Cortex of kidney (tissue), 1 donor: ENCODE data around the gene PRPF38B.
"Not testable (repeated sequence)": the region's sequence is repeated elsewhere in the genome, so short reads cannot be mapped to it uniquely, and the experiment has no call there.

Source experiments
- DNase-seq: peaks from one replicate; lab custom pipeline; 2025; lab: John Stamatoyannopoulos, UW

The PRPF38B gene, protein sequence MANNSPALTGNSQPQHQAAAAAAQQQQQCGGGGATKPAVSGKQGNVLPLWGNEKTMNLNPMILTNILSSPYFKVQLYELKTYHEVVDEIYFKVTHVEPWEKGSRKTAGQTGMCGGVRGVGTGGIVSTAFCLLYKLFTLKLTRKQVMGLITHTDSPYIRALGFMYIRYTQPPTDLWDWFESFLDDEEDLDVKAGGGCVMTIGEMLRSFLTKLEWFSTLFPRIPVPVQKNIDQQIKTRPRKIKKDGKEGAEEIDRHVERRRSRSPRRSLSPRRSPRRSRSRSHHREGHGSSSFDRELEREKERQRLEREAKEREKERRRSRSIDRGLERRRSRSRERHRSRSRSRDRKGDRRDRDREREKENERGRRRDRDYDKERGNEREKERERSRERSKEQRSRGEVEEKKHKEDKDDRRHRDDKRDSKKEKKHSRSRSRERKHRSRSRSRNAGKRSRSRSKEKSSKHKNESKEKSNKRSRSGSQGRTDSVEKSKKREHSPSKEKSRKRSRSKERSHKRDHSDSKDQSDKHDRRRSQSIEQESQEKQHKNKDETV

DNA sequence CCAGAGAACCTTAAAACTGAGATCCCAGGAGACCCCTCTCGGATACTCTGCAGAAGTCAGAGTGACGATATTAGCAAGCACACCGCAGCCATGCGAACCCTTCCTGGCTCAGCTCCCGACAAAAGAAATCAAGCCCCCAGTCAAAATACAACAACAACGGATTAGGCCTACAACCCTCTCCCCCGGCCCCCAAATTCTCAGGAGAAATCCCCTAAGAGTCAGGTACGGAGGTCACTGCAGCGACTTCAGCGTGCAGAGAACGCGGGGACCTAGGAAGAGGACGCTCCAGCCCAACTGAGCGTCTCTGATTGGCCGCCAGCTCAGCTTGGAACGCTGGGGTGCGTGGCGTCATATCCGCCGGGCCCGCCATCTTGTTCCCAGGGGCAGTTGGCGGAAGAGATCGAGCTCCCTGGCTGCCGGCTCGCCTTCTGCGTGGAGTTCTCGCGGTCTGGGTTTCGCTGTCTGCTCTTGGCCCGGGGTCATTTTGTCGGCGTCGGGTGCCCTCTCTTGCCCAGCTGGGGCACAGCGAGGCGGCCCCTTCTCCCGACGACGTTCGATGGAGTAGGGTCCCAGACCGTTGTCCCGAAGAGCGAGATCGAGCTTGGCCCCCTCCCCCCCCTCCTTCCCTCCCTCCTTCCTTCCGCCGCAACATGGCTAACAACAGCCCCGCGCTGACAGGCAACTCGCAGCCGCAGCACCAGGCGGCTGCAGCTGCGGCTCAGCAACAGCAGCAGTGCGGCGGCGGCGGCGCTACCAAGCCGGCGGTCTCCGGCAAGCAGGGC is at the start of gene PRPF38B:
PRPF38B (plus strand) TSS at position 369 of the 782 bp plus-strand sequence; CDS start at position 651, 282 bp downstream.
- peak; percentile 74 for DNase-seq

DNA sequence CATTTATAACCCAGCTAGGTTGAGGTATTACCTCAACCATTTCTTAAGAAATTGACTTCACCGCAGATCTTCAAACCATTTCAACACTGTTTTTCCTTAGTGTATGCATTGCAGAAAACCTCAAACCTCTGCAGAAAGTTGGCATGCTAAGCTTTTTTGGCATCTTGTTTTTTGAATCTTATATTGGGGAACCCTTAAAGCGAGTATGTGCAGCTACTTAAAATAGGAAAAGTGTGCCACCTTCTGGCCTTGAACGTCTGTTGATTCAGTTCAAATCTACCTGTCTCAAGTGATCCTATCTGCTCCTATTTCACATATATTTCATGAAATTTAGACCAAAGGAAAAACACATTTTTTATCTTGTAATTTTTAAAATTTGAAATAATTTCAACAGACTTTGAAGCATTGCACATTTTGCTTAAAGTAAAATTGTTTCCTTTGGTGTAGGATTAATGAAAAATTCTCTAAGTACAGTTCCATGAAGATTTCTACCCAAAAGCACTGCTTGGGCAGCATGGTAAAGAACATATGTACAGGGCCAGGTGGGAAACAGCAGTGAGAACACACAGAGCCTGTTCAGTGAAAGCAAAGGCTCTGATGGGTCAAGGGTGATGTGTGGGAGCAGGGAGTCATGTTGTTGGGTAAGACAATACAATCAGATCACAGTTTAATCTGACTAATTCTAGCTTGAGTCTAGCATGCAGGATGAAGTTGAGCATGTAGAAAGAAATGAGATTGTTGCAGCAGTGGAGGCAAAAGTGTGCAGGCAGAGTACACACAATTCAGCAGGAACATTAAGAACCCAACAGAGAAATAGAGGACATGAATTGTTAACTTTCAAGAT is 48.4 kb upstream of the PRPF38B start:
- no peak for DNase-seq

DNA sequence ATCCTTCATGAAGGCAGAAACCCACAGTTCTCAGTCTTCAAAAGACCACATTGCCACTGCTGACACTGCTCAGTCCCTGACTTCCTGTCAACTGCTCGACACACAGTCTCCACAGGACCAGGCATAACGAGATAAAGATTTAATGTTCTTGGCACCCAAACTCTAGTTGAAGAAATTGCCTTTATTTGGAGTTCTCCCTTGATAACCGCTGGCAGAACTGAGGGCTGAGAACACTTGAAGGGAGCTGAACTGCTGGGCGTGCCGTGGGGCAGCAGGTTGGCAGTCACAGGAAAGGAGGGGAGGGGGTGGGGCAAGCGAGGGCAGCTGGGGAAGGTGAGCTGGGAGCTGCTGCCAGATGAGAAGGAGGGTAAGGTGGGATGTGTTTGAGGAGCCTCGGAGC is 47.1 kb upstream of the PRPF38B start:
- no peak for DNase-seq

GRCh38 chr1:108645564-108646184 is 46.4 kb upstream of the PRPF38B start:
- DNase-seq: no peak

DNA sequence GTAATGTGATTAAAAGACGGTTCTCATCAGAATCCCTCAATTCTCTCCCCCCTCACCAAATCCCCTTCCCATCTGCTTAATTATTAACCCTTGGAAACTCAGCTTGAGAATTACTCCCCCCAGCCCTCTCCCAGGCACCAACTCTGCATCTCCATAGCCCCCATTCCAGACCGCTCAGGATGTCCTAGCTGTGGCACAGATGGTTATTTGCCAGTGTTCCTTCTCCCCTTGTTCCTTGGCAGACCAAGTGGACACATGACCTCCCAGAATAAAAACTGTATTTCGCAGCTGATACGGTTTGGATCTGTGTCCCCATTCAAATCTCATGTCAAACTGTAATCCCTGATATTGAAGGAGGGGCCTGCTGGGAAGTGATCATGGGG is 45.9 kb upstream of the PRPF38B start:
- DNase-seq: no peak

GRCh38 chr1:108646648-108647269 is 45.4 kb upstream of the PRPF38B start:
- DNase-seq: no peak

- no peak for DNase-seq
These were observed 38.5 kb upstream of the PRPF38B start for GRCh38 chr1:108653431-108654105.

DNA sequence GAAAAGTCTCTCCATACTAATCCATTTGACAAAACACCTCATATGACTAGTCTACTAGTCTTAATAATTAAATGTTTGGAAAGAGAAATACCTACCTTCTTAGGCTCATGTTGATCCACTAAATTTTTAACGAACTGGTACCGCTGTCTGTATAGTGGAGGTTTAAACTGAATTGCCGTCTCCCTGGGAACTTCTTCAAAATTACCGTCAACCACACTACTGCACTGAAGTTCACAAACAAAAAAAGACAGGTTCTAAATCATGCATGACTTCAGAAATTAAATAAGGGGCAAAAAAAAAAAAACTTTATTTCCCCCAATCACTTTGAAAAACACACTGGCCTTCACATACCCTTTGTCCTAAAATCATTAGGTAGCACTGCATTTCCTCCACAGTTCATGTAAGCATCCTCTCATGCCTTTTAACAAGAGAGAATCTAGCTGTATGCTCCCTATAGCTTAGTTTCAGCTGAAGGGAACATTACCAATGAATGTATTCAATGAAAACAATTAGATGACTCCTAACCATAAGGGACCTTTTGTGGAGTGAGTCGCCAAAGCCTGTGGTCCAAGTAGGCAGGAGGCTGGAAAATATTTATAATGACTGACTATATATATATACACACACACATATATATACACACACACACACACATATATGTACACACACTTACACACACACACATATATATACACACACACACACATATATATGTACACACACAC is 34.6 kb upstream of the PRPF38B start:
- no peak for DNase-seq

GRCh38 chr1:108661030-108661609 is 31.0 kb upstream of the PRPF38B start, which contains the start of gene HENMT1:
Gene HENMT1, minus strand, starts transcription at chr1:108661093. Its CDS starts 1,209 bp downstream, at chr1:108659884.
- DNase-seq: no peak

DNA sequence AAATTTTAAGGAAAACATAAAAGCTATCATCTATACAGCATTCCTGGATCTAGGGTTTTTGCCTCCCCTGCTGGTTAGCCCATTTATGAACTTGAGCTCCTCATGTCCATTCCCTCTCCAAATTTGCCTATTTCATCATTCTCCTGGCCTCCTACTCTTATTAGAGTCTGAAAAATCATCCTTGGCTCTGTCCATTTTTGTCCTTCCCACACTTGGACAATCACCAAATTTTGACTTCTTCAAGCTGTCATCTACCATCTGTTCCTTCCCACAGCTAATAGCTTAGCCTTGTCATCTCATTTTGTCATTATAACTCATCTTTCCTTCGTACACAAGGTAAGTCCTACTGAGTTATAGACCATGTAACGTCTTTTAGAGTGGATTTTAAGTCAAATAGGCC is 29.0 kb upstream of the PRPF38B start:
- no peak for DNase-seq

DNA sequence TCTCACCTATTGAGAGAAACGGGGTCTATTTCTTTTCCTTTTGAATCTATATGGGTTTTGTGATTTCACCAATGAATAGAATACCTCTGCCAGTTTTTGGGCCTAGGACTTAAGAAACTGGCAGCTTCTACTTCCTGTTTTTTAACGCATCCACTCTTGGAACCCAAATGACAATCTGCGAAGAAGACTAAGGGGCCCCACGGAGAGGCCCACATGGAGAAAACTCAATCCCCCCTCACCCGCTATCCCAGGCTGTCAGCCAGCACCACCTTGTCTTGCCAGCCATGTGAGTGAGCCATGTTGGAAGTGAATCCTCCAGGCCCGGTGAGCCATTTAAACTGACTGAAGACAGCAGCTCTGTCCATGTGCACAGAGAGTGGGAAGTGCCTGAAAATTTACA is 27.6 kb upstream of the PRPF38B start:
- no peak for DNase-seq

GRCh38 chr1:108665067-108665466 is 27.0 kb upstream of the PRPF38B start:
- no peak for DNase-seq

GRCh38 chr1:108665771-108666170 is 26.3 kb upstream of the PRPF38B start:
- no peak for DNase-seq

- DNase-seq: not testable (repeated sequence)
These were observed 24.7 kb upstream of the PRPF38B start for GRCh38 chr1:108667422-108667821.

DNA sequence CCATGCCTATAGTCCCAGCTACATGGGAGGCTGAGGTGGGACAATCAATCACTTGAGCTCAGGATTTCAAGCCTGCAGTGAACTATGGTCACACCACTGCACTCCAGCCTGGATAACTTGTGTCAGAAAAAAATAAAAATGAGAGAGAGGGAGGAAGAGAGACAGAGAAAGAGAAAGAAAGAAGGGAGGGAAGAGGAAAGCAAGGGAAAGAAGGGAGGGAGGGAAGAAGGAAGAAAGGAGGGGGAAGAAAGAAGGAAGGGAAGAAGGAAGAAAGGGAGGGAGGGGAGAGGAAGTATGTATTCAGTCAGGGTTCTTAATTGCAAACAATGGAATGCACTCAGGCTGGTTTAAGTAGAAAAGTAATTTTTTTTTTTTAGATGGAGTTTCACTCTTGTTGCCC is 23.3 kb upstream of the PRPF38B start:
- no peak for DNase-seq

GRCh38 chr1:108669679-108670078 is 22.4 kb upstream of the PRPF38B start:
- DNase-seq: no peak

- no peak for DNase-seq
These were observed 21.9 kb upstream of the PRPF38B start for GRCh38 chr1:108670131-108670773.

- DNase-seq: no peak
These were observed 21.0 kb upstream of the PRPF38B start for GRCh38 chr1:108671143-108671542.

DNA sequence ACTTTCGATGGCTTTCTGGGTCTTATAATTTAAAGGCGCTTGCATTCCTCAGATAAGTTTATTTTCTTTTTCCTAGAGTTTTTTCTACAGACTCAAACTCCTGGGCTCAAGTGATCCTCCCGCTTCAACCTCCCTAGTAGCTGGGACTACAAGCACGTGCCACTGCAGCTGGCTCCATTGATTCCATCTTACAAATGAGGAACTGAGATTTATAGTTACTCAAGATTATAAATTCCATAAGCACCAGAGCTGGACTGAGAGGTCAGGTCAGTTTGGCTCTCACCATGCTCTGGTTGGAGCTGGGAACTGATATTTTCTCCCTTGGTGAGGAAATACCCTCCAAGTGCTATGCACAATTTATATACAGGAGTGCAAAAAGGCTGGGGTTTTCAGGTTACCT is 13.4 kb upstream of the PRPF38B start:
- no peak for DNase-seq
